NCI-H2196 (cell line): ENCODE results near the gene NMRK2.
"Not testable (repeated sequence)": the region's sequence is repeated elsewhere in the genome, so short reads cannot be mapped to it uniquely, and the experiment has no call there.

Experiments
- DNase-seq: peaks from one replicate; lab custom pipeline; 2025; ENCODE audit not compliant: unreplicated experiment; lab: John Stamatoyannopoulos, UW

The NMRK2 gene

DNA sequence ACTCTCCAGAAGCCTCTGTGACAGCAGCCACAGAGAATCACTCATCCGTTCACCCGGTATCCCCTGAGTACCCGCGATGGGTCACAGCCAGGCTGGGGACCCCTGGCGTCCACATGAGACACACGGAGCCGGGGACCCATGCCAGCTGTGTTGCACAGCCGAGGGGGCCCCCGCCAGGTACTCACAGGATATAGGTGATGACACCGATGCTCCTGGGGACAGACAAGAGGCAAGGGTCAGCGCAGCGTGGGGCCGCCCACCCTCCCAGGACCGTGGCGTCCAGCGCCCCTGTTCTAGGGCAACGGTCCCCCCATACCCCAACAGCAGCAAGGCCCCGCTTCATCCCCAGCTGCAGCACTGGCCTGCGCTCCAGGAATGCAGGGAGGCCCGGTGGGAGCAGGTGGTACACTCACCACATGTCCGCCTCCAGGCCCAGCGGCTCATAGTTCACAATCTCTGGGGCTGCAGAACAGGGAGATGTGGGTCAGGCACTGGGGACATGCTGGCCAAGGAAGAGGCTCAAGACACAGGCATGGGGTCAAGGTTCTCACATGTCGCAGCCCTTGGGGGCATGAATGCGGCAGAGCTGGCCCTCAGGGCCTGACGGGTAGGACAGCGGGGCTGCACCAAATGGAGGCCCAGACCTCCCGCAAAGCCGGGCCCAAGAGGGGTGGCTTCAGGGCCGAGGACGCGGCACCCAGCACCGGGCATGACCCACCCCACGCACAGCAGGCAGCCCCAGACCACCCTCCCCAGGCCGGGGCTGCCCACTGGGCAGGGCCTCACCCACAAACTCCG lies 30.8 kb downstream of the NMRK2 start:
- no peak for DNase-seq

GRCh38 chr19:3964256-3965194 lies 31.7 kb downstream of the NMRK2 start:
- no peak for DNase-seq

DNA sequence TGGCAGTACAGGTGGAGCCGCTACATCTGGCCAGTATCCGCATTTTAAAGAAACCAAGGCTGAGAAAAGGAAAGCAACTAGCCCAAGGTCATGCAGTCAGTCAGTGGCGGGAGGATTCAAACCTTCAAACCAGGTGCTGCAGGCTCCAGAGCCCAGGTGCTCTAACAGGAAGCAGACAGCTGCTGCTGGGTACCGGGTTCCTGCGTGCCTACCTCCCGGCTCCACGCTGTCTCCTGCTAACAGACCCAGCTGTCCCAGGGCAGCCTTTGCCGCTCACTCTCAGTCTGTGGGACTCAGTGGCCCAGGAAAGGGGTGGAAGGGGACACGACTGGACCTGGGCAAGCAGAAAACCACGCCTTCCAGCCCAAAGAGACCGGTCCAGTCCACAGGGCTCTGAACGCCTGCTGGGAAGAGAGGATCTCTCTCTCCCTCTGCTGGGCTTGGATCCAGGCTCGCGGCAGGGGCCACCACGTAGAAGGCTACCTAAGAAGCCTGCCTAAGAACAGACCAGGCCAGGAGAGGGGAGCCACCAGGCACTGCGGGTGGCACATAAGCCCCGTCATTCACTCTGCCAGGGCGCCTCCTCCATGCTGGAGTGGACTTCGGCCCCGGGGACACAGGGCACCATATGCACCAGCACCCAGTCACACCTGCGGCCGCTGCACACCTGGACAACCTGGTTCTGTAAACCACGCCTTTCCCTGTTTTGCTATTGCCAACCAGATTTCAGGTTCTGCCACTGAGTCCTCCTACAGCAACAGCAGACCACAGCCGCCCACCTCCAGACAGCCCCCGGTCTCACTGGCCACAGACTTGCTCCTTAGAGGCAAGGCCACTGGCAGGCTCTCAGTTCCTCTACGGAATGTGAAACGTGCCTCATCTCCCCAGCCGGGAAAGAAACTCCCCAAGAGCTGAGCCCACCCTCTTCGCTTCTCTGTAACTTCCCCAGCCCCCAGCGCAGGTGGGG lies 33.5 kb downstream of the NMRK2 start:
- DNase-seq, result peak; percentile 41

- not testable (repeated sequence) for DNase-seq
Measured at GRCh38 chr19:3967983-3968382, 35.1 kb downstream of the NMRK2 start.

- peak; percentile 94 for DNase-seq
Measured at GRCh38 chr19:3968556-3969434, 35.9 kb downstream of the NMRK2 start.

- DNase-seq, result peak; percentile 47
Measured at GRCh38 chr19:3969435-3970312, 36.8 kb downstream of the NMRK2 start.

- no peak for DNase-seq
Measured at GRCh38 chr19:3970313-3970807, 37.5 kb downstream of the NMRK2 start.

- DNase-seq, result peak; percentile 98
Measured at GRCh38 chr19:3970808-3971598, 38.1 kb downstream of the NMRK2 start, which contains the start of gene DAPK3. TSS of gene DAPK3 (minus strand) at chr19:3971099. CDS start at chr19:3969735, 1,364 bp downstream.

GRCh38 chr19:3975144-3975543 lies 42.3 kb downstream of the NMRK2 start:
- no peak for DNase-seq

- DNase-seq, result no peak
Measured at GRCh38 chr19:3975637-3976087, 42.8 kb downstream of the NMRK2 start.

- DNase-seq, result peak; percentile 44
Measured at GRCh38 chr19:3976495-3977241, 43.8 kb downstream of the NMRK2 start.

DNA sequence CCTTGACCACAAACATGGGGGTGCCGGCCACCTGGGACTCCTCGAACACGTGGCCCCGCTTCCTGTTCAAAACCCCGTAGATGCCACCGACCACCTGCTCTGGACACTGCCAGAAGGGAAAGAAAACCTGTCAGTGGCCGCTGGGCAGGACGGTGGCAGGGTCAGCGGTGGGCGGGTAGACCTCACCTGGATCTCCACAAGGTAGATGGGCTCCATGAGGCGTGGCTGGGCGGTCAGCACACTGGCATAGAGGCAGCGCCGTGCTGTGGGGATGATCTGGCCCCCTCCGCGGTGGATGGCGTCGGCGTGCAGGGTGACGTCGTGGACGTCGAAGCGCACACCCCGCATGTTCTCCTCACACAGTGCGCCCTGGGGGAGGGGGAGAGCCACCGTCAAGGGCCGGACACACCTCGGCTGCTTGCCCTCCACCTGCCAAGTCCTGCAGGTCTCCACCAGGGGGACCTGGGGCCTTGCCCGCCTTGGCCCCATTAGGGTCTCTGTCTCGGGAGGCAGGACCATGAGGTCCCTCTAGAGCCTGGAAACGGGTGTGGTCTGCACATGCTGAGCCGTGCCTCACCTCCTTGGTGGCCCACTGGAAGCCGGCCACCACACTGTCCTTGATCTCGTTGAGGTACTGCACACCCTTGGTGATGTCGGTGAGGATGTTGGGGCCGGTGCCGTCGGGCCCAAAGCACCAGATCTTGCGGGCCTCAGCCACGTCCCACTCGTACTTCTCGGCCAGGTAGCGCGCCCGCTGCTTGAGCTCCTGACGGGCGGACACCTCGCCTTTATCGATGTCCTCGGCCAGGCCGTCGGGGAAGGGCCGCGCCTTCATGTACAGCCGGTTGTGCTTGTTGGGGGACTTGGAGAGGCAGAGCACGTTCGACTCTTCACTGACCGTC lies 44.6 kb downstream of the NMRK2 start:
- no peak for DNase-seq

- no peak for DNase-seq
Measured at GRCh38 chr19:3978145-3978544, 45.3 kb downstream of the NMRK2 start.

DNA sequence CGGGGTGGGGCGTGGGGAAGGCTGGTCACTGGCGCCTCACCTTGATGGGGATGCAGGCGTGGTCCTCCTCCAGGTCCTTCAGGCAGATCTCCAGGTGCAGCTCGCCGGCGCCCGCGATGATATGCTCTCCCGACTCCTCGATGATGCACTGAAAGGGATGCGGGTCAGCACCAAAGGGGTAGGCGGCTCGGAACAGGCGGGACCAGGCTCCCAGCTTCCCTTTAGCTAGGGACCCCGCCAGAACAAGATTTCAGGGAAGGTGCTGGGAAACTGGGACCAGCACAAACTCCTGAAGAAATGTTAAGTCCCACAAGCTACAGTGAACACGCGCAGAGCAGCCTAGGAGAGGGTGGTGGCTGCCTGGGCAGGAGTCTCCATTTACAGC lies 46.4 kb downstream of the NMRK2 start:
- DNase-seq, result no peak

DNA sequence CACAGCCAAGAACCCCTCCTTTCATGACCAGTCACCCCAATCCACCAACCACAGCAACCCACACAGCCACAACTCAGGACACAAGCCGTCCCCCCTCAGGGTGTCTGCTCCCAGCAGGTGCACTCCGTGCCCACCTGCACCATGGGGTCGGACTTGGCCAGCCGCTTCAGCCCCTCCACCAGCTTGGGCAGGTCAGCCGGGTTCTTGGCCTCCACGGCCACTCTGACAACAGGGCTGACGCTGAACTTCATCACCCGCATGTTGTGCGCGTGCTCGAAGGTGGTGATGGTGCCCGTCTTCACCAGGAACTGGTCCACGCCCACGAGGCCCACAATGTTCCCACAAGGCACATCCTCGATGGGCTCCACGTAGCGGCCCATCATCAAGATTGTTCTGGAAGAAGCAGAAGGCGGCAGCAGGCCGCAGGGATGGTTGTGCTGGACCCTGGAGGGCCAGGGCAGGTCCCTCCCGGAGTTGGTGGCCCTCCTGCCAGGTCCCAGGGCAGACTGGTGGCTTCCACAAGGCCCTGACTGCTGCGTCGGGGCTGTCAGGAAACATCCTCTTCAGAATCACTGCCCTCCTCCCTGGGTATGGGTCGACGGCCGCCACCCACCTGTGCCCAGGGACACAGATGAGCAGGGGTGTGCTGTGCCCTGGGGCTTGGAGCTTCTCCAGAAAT lies 46.9 kb downstream of the NMRK2 start:
- DNase-seq, result no peak
